C4-2B (cell line): ENCODE measurements around the gene TRIM5.

Experiments
- CTCF ChIP-seq: fragments of 450-650 bp; conservative IDR thresholded peaks from 2 replicates; pipeline ENCODE4 v1.5.1; 2017; ENCODE audit warnings: mild to moderate bottlenecking
- ZFX ChIP-seq: fragments of 450-650 bp; IDR thresholded peaks from 2 replicates; pipeline ENCODE4 v1.6.1; 2017

- TF ChIP-seq CTCF (no peak), ZFX (no peak)
Measured at GRCh38 chr11:5626196-5626595, 58.7 kb downstream of the TRIM5 start.
